Measurements from ENCODE around the gene CNOT8. TPM values are rescaled to one million over a fixed set of nuclear protein-coding genes. Genes with fewer than 3 reads are reported as not detected.

CNOT8 gene
- polyA plus RNA-seq, 1 of the 3 experiments (the other 2 are of a cell fraction) = 45.3 TPM

GRCh38 chr5:154836225-154836624 is 22.2 kb upstream of the CNOT8 start:
- H3K9ac ChIP-seq = no peak overlapping the region
- peak overlapping the region in 1 of 2 experiments; percentile 64; a peak in 2 of 4 replicates for H3K27ac ChIP-seq (ENCODE audit: low read depth in 2 of 2, low read length in 1 of 2)
- H3K4me1 ChIP-seq (ENCODE audit: control insufficient read depth in 1 of 2, insufficient read depth in 2 of 2, low read depth in 1 of 2, low read length in 1 of 2) = peaks cover 9 to 14% of the 10 kb centered on the region in 2 experiments
- no peaks in the 10 kb centered on the region for H3K9me3 ChIP-seq
- CTCF ChIA-PET = interaction anchor here (0.9 kb wide), 1 partner anchor 21 kb away, joined by 3 read pairs; no protein-coding TSS in a partner anchor
- no peak overlapping the region for H2AFZ ChIP-seq (ENCODE audit: low read depth)
- H4K20me1 ChIP-seq (ENCODE audit: insufficient read depth) = no peaks in the 10 kb centered on the region
- peaks cover 9% of the 10 kb centered on the region for H3F3A ChIP-seq (replicated peaks; ENCODE audit: insufficient read depth)
- H3K36me3 ChIP-seq (replicated peaks in 1 of 2; ENCODE audit: control insufficient read depth in 1 of 2, insufficient read depth in 2 of 2, low read length in 1 of 2) = peaks cover 0 to 5% of the 10 kb centered on the region in 2 experiments
- TF ChIP-seq USF2 (IDR thresholded peaks at IDR 0.05; ENCODE audit: borderline replicate concordance, low read depth, low read length) = no peak
- no peak for TF ChIP-seq EZH2phosphoT487 (IDR thresholded peaks at IDR 0.05; ENCODE audit: borderline replicate concordance, low read depth)
- no peak for DNase-seq
- no peak overlapping the region for H3K4me2 ChIP-seq
- POLR2A ChIA-PET = interaction anchor here (3.0 kb wide), 1 partner anchor 22 kb away, joined by 16 read pairs; the partner anchor contains the start of gene CNOT8
- H3K9me2 ChIP-seq = no peaks in the 10 kb centered on the region
- WGBS (ENCODE audit: low lambda C conversion rate) = 93% methylated on average over 5 of the region's 6 CpGs
- H3K27me3 ChIP-seq (ENCODE audit: insufficient read depth) = no peaks in the 10 kb centered on the region
- no peak overlapping the region for H3K4me3 ChIP-seq (ENCODE audit: low read depth in 2 of 2, low read length in 1 of 2)
- H3K79me2 ChIP-seq (ENCODE audit: insufficient read depth) = no peaks in the 10 kb centered on the region

GRCh38 chr5:154837009-154837901 is 21.2 kb upstream of the CNOT8 start:
- H3K79me2 ChIP-seq (ENCODE audit: insufficient read depth) = no peaks in the 10 kb centered on the region
- H3K27me3 ChIP-seq (ENCODE audit: insufficient read depth) = no peaks in the 10 kb centered on the region
- no peaks in the 10 kb centered on the region for H4K20me1 ChIP-seq (ENCODE audit: insufficient read depth)
- H2AFZ ChIP-seq (ENCODE audit: low read depth) = no peak overlapping the region
- H3K9ac ChIP-seq = no peak overlapping the region
- no peak overlapping the region for H3K4me2 ChIP-seq
- 92% methylated on average over 6 of the region's 6 CpGs for WGBS (ENCODE audit: low lambda C conversion rate)
- H3K4me1 ChIP-seq (ENCODE audit: control insufficient read depth in 1 of 2, insufficient read depth in 2 of 2, low read depth in 1 of 2, low read length in 1 of 2) = peaks cover 9 to 14% of the 10 kb centered on the region in 2 experiments
- no peak for TF ChIP-seq POLR2AphosphoS5 (IDR thresholded peaks at IDR 0.05; ENCODE audit: low read depth, low read length)
- H3K9me3 ChIP-seq = no peaks in the 10 kb centered on the region
- peaks cover 9% of the 10 kb centered on the region for H3F3A ChIP-seq (replicated peaks; ENCODE audit: insufficient read depth)
- CTCF ChIA-PET = interaction anchor here (1.3 to 2.3 kb wide), 2 partner anchors 17 to 187 kb away, joined by 3 to 7 read pairs; no protein-coding TSS in a partner anchor
- H3K9me2 ChIP-seq = no peaks in the 10 kb centered on the region
- H3K27ac ChIP-seq (ENCODE audit: low read depth in 2 of 2, low read length in 1 of 2) = no peak overlapping the region
- H3K4me3 ChIP-seq (ENCODE audit: low read depth in 2 of 2, low read length in 1 of 2) = no peak overlapping the region
- no peak for DNase-seq
- POLR2A ChIA-PET = interaction anchor here (3.0 kb wide), 1 partner anchor 21 kb away, joined by 16 read pairs; the partner anchor contains the start of gene CNOT8
- no peaks in the 10 kb centered on the region for H3K36me3 ChIP-seq (replicated peaks in 1 of 2; ENCODE audit: control insufficient read depth in 1 of 2, insufficient read depth in 2 of 2, low read length in 1 of 2)

GRCh38 chr5:154840435-154841272 is 17.8 kb upstream of the CNOT8 start:
- Histone ChIP-seq H3K9me2 (no peaks in the 10 kb centered on the region), H3K4me1 (ENCODE audit: control insufficient read depth in 1 of 2, insufficient read depth in 2 of 2, low read depth in 1 of 2, low read length in 1 of 2) (peaks cover 4 to 8% of the 10 kb centered on the region in 2 experiments; a peak in 3 of 4 replicates), H3K4me3 (ENCODE audit: low read depth in 2 of 2, low read length in 1 of 2) (no peak overlapping the region), H3K79me2 (ENCODE audit: insufficient read depth) (no peaks in the 10 kb centered on the region), H2AFZ (ENCODE audit: low read depth) (no peak overlapping the region), H3K4me2 (no peak overlapping the region), H3K9ac (no peak overlapping the region), H3K9me3 (no peaks in the 10 kb centered on the region), H3K27me3 (ENCODE audit: insufficient read depth) (no peaks in the 10 kb centered on the region), H4K20me1 (ENCODE audit: insufficient read depth) (no peaks in the 10 kb centered on the region), H3K27ac (ENCODE audit: low read depth in 2 of 2, low read length in 1 of 2) (no peak overlapping the region), H3F3A (replicated peaks; ENCODE audit: insufficient read depth) (peaks cover 3% of the 10 kb centered on the region), H3K36me3 (replicated peaks in 1 of 2; ENCODE audit: control insufficient read depth in 1 of 2, insufficient read depth in 2 of 2, low read length in 1 of 2) (no peaks in the 10 kb centered on the region)
- DNase-seq = no peak
- CTCF ChIA-PET = interaction anchor here (0.9 to 1.1 kb wide), 2 partner anchors 11 to 125 kb away, joined by 3 to 5 read pairs; no protein-coding TSS in a partner anchor
- WGBS (ENCODE audit: low lambda C conversion rate) = 78% methylated on average over 6 of the region's 6 CpGs
- POLR2A ChIA-PET = no interaction called here
- TF ChIP-seq FOXJ3 (CRISPR knock-in tag; IDR thresholded peaks at IDR 0.05) = no peak
- no peak for TF ChIP-seq SIN3A (IDR thresholded peaks at IDR 0.05; ENCODE audit: borderline replicate concordance, low read depth, low read length)
- no peak for TF ChIP-seq MAX (IDR thresholded peaks at IDR 0.05; ENCODE audit: low read depth)
- TF ChIP-seq TCF12 (IDR thresholded peaks at IDR 0.05) = no peak
- TF ChIP-seq TAF1 (IDR thresholded peaks at IDR 0.05; ENCODE audit: borderline replicate concordance, low read depth, low read length) = no peak
- no peak for TF ChIP-seq ZBTB33 (IDR thresholded peaks at IDR 0.05; ENCODE audit: borderline replicate concordance, low read depth)
- no peak for TF ChIP-seq IRF3 (IDR thresholded peaks at IDR 0.05; ENCODE audit: low read depth, low read length)
- no peak for TF ChIP-seq FOXM1 (IDR thresholded peaks at IDR 0.05; ENCODE audit: low read depth)
- TF ChIP-seq SMC3 (IDR thresholded peaks at IDR 0.05; ENCODE audit: low read depth, low read length) = no peak
- no peak for TF ChIP-seq RAD21 (IDR thresholded peaks at IDR 0.05; ENCODE audit: low read length)
- no peak for TF ChIP-seq JUND (IDR thresholded peaks at IDR 0.05)
